Inflammatory macrophage (primary cell): ENCODE results near the gene IGLON5.

Experiments used
- DNase-seq, 2 donors: peaks; one replicate each; pipeline ENCODE4 v3.0.0-alpha.2; 2020 to 2022

Gene IGLON5

DNA sequence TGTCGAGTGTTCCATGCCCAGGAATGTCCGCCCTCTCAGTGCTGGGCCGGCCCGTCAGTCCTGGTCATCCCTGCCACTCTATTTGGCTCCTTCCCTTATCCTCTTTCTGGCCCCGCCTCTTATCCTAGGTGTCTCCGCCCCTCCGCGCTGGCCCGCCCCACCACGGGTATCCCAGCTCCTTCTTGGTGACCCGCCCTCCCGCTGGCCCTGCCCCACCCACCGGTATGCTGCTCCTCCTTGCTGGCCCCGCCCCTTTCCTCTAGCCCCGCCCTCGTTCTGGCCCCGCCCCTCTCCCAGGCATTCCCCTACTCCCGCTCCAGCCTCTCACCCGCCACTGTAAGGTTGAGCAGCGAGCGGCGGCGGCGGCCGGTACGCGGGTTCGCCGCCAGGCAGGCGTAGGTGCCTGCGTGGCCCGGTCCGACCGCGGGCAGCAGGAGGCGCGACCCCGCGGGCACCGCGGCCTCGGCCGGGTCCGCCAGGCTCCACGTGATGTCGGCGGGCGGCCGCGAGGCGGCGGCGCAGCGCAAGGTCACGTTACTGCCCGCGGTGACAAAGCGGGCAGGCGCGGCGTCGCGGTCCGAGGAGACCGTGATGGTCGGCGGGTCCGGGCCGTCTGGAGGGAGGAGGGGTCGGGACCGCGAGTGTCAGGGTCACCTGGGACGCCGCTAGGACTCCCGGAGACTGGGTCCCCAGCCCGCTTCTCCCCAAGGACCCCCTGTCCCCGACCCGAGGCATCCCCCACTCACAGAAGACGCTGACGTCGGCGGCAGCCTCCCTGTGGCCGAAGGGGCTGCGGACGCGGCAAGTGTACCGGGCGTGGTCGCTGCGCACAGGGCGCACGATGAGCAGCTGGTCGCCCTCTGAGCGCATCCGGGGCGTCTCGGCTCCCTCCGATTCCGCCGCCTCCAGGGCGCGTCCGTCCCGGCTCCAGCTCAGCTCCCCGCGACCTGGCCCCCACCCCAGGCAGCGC, 28.5 kb downstream of the IGLON5 start:
- peak; percentile 98 for DNase-seq

GRCh38 chr19:51341066-51341465, 29.6 kb downstream of the IGLON5 start:
- no peak for DNase-seq

DNA sequence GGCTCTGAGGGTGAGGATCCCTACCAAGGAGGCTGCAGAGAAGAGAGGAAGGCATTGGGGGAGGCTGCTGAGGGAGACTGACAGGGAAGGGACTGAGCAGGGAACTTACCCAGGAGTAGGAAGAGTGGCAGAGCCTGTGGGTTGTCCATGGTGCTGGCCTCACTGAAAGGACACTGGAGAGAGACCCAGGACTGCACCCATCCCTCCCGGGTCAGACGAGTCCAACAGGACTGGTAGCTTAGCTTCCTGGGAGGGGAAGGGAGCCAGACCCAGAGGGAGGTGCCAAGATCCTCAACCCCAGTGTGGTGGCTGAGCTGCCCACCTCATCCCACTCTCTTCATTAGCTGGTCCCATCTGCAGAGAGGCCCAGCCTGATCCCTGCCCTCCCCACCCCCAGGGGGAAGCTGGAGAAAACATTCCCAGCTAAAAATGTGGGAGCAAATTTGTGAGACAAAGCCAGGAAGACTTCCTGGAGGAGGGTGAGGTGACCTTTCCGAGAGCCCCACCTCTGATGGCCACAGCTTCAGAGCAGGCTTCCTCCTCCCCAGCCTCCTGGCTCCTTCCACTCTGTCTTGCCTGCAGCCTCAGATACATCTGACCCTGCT, 30.6 kb downstream of the IGLON5 start, which contains the start of gene VSIG10L:
VSIG10L (minus strand) TSS at position 164 of the 605 bp plus-strand sequence; CDS start at position 149, 15 bp downstream.
- no peak for DNase-seq

DNA sequence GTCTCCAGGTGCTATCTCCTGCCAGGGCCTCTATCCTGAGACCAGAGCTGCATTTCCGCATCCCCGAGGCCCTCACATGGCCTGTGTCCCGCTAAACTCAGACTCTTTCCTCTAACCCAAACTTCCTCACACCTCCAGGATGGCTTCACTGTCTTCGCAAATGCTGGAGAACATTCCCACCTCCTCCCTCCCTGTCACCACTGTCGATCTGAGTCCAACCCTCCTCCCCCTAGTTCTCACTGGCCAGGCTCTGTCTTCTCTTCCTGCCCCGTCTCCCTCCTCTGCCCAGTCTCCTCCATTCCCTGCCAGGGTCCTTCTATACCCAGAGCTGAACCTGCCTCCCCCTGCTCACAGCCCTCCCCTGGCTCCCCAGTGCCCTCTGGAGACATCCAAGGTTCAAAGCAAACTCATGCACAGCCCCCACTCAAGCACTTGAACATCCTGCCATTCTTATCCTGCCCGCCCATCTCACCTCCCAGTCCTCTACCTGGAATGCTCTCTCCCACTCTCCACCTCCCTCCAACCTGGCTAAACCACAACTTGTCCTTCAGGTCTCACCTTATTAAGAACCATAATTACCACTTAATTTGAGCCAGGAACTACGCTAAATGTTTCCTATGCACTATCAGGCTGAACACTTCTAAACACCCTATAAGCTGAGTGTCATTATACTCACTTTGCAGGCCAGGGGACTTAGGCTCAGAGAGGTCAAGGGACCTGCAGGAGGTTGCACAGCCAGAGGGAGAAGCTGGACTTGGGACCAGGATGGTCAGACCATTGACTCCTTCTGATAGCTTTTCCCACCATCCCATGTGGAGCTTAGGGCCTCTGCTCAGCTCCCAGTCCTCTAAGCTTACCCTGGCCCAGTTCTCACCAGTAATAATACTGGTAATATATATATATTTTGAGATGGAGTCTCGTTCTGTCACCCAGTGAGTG, 31.5 kb downstream of the IGLON5 start:
- no peak for DNase-seq

DNA sequence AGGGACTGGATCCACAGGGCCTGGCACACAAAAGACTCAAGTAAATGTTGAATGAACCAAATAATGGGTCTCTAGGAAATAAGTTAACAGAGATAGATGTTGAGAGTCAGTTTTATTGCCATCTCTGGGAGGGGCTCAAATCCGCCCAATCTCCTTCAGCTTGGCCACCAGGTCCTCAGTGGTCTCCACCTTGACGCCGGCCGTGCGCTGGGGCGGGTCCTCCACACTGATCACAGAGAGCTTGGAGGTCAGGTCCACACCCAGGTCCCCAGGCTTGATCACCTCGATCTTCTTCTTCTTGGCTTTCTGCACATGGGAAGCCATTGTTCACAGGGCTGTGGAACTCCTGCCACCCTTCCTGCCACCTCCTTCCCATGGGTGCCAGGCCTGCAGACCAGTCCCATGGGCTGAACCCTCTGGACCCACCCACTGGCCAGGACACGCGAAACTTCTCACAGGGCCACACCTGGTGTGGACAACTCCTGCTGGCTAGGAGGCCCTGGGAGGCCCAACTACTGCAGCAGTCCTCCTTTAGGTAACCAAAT, 33.7 kb downstream of the IGLON5 start:
- DNase-seq = no peak

DNA sequence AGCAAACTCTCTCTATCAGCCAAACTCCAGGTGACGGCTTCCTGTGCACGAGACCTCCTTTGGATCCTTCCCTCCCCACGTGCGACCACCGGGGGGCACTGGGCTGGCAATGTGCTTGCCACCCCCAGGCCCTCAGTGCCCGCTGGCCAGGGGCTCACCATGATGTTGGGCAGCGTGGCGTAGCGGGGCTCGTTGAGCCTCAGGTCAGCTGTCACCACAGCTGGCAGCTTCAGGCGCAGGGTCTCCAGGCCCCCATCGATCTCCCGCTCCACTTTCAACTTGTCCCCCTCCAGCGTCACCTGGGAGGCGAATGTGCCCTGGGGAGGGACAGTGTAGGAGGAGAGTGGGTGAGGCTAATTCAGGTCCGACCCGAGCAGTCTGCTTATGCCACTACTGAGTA, 35.3 kb downstream of the IGLON5 start:
- no peak for DNase-seq

GRCh38 chr19:51347209-51347928, 35.9 kb downstream of the IGLON5 start:
- DNase-seq = no peak

DNA sequence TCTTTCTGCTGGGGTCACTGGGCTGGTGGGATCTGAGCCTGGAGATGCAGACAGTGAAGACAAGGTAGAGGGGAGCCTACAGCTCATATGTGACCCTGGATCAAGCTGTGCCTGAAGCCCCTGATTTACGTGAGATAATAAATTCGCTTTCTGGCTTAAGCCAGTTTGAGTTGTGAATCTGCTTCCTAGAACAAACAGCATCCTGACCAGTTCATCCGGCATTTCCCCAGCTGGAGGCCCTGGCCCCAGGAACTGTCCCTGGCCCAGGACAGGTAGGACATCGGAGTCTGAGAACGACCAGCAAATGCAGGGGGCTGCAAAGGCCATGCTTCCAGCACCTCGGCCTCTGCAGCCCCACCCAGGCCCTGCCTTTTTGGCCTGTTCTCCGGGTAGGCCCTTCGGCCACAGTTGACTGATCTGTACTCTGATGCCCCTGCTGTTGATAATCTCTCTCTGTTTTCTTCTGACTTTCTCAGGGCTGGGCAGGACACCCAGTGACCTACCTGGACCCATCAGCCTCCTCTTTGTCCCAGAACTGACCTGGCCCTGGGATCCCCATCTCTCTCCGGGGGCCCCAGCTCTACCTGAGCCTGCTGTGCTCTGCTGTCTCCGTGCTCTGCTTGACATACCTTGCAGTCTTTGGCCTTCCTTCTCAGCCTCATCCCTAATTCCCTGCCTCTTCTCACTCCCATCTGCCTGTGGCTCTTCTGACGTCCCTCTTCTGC, 40.0 kb downstream of the IGLON5 start:
- no peak for DNase-seq

- DNase-seq = no peak
These were observed 41.4 kb downstream of the IGLON5 start for GRCh38 chr19:51352783-51353360.

DNA sequence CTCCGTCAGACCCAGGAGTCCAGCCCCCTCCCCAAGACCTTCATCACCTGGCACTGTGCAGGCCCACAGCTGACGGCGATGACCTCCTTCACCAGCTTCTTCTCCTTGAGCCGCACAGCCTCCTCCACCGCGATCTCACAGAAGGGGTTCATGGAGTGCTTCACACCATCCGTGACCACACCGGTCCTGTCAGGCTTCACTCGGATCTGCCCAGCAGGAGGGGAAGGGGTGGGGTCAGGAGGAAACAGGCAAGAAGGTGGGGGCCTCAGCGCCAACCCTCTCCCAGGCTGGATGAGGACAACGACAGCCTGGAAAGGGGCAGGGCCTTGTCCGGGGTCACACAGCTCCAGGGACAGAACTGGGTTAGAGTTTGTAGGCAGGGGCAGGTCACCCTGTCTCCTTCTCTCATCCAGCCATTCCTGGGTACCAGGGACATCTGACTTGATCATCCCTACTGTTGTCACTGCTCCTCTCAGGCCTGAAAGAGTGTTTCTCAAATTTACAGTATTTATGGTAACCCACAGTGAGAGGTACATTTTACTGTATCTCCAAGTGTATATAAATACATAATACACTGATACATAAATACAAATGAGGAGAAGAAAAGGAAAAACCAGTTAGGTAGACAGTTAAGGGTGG, 42.8 kb downstream of the IGLON5 start:
- no peak for DNase-seq

DNA sequence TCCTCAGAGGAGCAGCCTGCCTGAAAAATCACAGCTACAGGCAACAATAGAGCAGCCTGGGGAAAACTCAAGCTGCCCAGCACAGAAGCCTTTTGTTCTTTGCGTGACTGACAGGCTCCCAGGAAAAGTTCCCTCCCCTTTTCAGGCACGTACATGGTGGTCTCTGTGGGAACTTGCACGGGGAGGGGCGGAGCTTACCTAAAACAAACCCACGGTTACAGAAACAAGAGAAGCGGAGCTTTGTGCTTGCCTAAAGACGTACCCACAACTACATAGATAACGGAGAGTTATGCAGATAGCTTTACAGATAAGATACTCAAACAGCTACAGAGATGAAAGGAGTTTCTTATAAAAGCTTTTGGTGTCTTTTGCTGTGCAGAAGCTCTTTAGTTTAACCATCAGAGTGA, 43.3 kb downstream of the IGLON5 start:
- no peak for DNase-seq

DNA sequence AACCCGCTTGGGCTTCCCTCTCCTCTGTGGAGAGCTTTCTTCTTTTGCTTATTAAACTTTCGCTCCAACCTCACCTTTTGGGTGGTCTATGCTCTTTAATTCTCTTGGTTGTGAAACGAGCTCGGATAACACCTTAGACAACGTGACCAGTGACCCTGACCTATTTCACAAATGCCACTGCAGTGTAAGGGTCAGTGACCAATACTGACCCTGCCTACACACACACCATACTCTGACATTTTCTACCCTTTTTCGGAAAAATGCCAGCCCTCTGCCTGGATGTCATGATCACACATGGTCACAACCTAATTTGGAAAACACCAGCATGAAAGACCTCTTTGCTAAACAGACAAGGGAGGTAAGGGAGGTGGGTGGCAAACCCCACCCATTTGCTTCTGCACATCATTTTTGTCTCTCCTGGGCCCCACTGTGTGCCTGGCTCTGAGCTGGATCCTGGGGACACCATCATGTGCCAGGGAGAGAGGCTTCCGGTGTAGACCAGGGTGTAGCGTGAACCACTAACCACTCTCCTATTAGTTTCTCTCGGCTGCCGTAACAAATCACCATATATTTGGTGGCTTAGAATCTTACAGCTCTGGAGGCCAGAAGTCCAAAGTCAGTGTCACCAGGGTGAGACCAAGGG, 44.8 kb downstream of the IGLON5 start:
- no peak for DNase-seq

GRCh38 chr19:51357952-51358351, 46.5 kb downstream of the IGLON5 start:
- DNase-seq = no peak

GRCh38 chr19:51359294-51359693, 47.9 kb downstream of the IGLON5 start:
- DNase-seq = no peak

DNA sequence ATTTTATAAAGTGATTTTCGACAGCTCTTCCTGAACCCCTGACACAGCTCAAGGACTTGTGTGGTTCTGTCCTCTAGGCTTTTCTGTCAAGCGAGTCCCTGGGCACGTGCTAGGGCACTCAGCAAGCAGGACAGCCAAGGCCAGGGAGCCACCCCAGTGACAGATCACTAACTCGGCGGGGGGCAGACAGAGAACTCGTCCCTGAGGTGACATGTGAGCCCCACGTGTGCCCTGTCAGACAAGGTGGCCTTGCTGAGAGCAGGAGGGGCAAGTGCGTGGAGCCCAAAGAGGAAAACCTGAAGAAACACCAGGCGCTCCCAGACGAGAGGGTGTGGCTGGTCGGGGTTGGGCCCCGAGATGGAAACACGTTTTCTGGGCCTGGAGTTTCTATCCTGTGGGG, 49.8 kb downstream of the IGLON5 start:
- DNase-seq = no peak

- no peak for DNase-seq
These were observed 53.0 kb downstream of the IGLON5 start for GRCh38 chr19:51364200-51365106.

GRCh38 chr19:51365211-51365964, 53.9 kb downstream of the IGLON5 start:
- peak in 1 of 2 donors; percentile 36 for DNase-seq

DNA sequence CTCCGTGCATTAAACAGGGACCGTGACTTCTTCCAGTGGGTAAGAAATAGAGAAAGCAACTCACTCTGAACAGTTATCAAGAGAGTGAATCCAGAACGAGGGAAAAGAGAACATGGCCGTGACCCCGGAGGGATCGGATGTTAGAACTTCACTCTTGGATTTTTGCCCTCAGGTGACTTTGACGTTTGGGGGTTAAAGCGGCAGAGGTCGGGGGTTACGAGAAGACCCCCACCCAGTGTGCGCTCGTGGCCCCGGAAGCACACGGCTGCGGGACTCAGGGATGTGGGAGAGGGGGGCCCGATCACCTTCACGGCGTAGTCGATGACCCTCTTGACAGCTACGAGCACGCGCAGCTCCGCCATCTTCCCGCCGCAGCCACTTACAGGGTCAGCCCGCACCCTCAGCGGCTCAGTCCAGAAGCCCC, 54.5 kb downstream of the IGLON5 start, which contains the start of gene ETFB:
ETFB (minus strand) TSS at position 424 of the 424 bp plus-strand sequence; CDS start at position 362, 62 bp downstream.
- DNase-seq = no peak
